ENCODE results near the gene FRAT1. TPM values are rescaled to one million over a fixed set of nuclear protein-coding genes. Genes with fewer than 3 reads are reported as not detected.

FRAT1 gene
- total and polyA plus RNA-seq, 2 donors (not counting 1 experiment from before 2014, with no cell fraction given), result 5.1 to 25.3 TPM

DNA sequence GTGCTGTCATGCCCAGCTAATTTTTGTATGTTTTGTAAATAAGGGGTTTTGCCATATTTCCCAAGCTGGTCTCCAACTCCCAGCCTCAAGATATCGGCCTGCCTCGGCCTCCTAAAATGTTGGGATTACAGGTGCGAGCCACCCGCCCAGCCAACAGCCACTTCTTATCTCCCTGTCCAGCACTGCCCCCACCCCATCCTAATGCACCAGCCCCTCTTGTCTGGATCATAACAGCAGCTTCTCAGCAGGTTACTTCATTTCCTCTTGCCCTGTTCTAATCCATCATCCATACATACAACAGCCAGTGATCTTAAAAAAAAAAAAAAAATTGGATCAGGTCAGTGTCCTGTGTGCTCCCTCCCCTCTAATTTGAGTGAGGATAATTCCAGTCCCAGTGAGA is 28.2 kb downstream of the FRAT1 start:
- CTCF ChIA-PET, result interaction anchor here (1.2 to 1.5 kb wide), 2 partner anchors 11 to 68 kb away, joined by 3 read pairs; no protein-coding TSS in a partner anchor
- H3K79me2 ChIP-seq (ENCODE audit: control insufficient read depth, insufficient read depth, low read length), result no peaks in the 10 kb centered on the region
- intact Hi-C loops (cut with micrococcal nuclease), result no loop called here
- Mint-ChIP-seq H3K4me3 (no peak overlapping the region), H3K27me3 (no peaks in the 10 kb centered on the region), H3K27ac (no peak overlapping the region), H3K4me1 (no peaks in the 10 kb centered on the region), H3K9me3 (ENCODE audit: insufficient read depth) (no peaks in the 10 kb centered on the region)
- H3K4me2 ChIP-seq (replicated peaks; ENCODE audit: low read depth, low read length, poor library complexity, severe bottlenecking), result no peak overlapping the region
- no peak for ATAC-seq (ENCODE audit: low read depth)
- no peaks in the 10 kb centered on the region for H4K20me1 ChIP-seq (ENCODE audit: control insufficient read depth, insufficient read depth, low read length, poor library complexity, severe bottlenecking)
- H3K9me3 ChIP-seq (ENCODE audit: control extremely low read depth in 1 of 3, control insufficient read depth in 2 of 3, insufficient read depth in 1 of 3, low read length in 2 of 3), result no peaks in the 10 kb centered on the region
- DNase-seq, result no peak
- H3K4me3 ChIP-seq (ENCODE audit: control extremely low read depth in 1 of 5, extremely low read depth in 1 of 5, insufficient read depth in 1 of 5, low read depth in 2 of 5, low read length in 4 of 5), result no peak overlapping the region
- POLR2A ChIA-PET, result no interaction called here
- H3K36me3 ChIP-seq (replicated peaks in 1 of 2; ENCODE audit: control extremely low read depth in 1 of 2, control insufficient read depth in 1 of 2, extremely low read depth in 1 of 2, insufficient read depth in 2 of 2, low read length in 1 of 2), result no peaks in the 10 kb centered on the region
- H3K27ac ChIP-seq (ENCODE audit: low read length in 2 of 2), result no peak overlapping the region
- no peak overlapping the region for H3K9ac ChIP-seq (ENCODE audit: low read length)
- H3K27me3 ChIP-seq (replicated peaks in 1 of 4; ENCODE audit: control extremely low read depth in 1 of 4, control insufficient read depth in 3 of 4, insufficient read depth in 4 of 4, low read length in 3 of 4), result no peaks in the 10 kb centered on the region
- no peak overlapping the region for H2AFZ ChIP-seq (ENCODE audit: insufficient read depth, low read depth, low read length, poor library complexity, severe bottlenecking)
- WGBS (ENCODE audit: insufficient coverage), result 100% methylated on average over 4 of the region's 4 CpGs
- TF ChIP-seq EZH2 (IDR thresholded peaks at IDR 0.05; ENCODE audit: borderline replicate concordance, insufficient read depth, low read depth, low read length, poor library complexity, severe bottlenecking), result no peak
- TF ChIP-seq, protein P1, sequence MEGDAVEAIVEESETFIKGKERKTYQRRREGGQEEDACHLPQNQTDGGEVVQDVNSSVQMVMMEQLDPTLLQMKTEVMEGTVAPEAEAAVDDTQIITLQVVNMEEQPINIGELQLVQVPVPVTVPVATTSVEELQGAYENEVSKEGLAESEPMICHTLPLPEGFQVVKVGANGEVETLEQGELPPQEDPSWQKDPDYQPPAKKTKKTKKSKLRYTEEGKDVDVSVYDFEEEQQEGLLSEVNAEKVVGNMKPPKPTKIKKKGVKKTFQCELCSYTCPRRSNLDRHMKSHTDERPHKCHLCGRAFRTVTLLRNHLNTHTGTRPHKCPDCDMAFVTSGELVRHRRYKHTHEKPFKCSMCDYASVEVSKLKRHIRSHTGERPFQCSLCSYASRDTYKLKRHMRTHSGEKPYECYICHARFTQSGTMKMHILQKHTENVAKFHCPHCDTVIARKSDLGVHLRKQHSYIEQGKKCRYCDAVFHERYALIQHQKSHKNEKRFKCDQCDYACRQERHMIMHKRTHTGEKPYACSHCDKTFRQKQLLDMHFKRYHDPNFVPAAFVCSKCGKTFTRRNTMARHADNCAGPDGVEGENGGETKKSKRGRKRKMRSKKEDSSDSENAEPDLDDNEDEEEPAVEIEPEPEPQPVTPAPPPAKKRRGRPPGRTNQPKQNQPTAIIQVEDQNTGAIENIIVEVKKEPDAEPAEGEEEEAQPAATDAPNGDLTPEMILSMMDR (IDR thresholded peaks at IDR 0.05), result no peak
- no peaks in the 10 kb centered on the region for H3K4me1 ChIP-seq (ENCODE audit: control insufficient read depth in 2 of 2, insufficient read depth in 2 of 2, low read length in 2 of 2)

DNA sequence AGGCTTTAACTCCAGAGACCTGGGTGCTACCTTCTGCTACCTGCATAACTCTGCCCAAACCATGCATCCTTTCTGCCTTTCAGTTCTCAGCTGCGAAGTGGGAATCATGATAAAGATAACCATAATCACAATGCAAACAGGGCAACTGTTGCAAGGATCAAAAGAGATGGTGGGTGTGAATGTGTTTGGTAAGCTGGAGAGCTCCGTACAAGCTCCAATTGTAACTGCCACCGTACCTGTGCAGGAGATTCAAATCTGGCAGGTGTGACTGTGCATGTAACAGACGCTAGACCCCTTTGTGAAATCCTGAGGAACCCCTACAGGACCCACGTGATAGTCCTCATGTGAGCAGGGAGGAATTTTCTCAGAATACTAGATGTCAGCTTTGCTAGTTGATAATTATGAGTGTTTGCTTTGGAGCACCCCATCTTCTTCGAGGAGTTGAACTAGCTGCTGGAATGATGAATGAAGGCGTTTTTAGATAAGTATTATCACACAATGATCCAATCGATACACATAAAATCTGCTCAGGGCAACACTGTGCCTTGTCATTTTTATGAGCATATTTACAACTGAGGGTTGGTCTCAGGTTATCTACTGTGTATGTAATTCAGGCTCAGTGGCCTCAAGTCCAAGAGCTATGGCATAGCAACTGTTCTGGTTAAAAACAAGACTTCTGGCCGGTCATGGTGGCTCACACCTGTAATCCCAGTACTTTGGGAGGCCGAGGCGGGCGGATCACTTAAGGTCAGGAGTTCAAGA is 30.9 kb downstream of the FRAT1 start:
- Mint-ChIP-seq H3K4me3 (no peak overlapping the region), H3K4me1 (no peaks in the 10 kb centered on the region), H3K27ac (no peak overlapping the region), H3K9me3 (ENCODE audit: insufficient read depth) (no peaks in the 10 kb centered on the region), H3K27me3 (no peaks in the 10 kb centered on the region)
- H3K27ac ChIP-seq (ENCODE audit: low read length in 2 of 2), result no peak overlapping the region
- no peak overlapping the region for H3K4me2 ChIP-seq (replicated peaks; ENCODE audit: low read depth, low read length, poor library complexity, severe bottlenecking)
- no peaks in the 10 kb centered on the region for H3K27me3 ChIP-seq (replicated peaks in 1 of 4; ENCODE audit: control extremely low read depth in 1 of 4, control insufficient read depth in 3 of 4, insufficient read depth in 4 of 4, low read length in 3 of 4)
- no peaks in the 10 kb centered on the region for H3K79me2 ChIP-seq (ENCODE audit: control insufficient read depth, insufficient read depth, low read length)
- DNase-seq (no peak), ATAC-seq (ENCODE audit: low read depth) (no peak)
- H2AFZ ChIP-seq (ENCODE audit: insufficient read depth, low read depth, low read length, poor library complexity, severe bottlenecking), result no peak overlapping the region
- intact Hi-C loops (cut with micrococcal nuclease), result no loop called here
- ChIA-PET CTCF (no interaction called here), POLR2A (interaction anchor here (0.7 kb wide), 1 partner anchor 58 kb away, joined by 3 read pairs; no protein-coding TSS in a partner anchor)
- no peak overlapping the region for H3K9ac ChIP-seq (ENCODE audit: low read length)
- H3K9me3 ChIP-seq (ENCODE audit: control extremely low read depth in 1 of 3, control insufficient read depth in 2 of 3, insufficient read depth in 1 of 3, low read length in 2 of 3), result no peaks in the 10 kb centered on the region
- H4K20me1 ChIP-seq (ENCODE audit: control insufficient read depth, insufficient read depth, low read length, poor library complexity, severe bottlenecking), result no peaks in the 10 kb centered on the region
- 100% methylated on average over 4 of the region's 12 CpGs for WGBS (ENCODE audit: insufficient coverage)
- H3K4me3 ChIP-seq (ENCODE audit: control extremely low read depth in 1 of 5, extremely low read depth in 1 of 5, insufficient read depth in 1 of 5, low read depth in 2 of 5, low read length in 4 of 5), result no peak overlapping the region
- TF ChIP-seq, protein P1 (IDR thresholded peaks at IDR 0.05), result no peak
- TF ChIP-seq EZH2 (IDR thresholded peaks at IDR 0.05; ENCODE audit: borderline replicate concordance, insufficient read depth, low read depth, low read length, poor library complexity, severe bottlenecking), result no peak
- no peaks in the 10 kb centered on the region for H3K36me3 ChIP-seq (replicated peaks in 1 of 2; ENCODE audit: control extremely low read depth in 1 of 2, control insufficient read depth in 1 of 2, extremely low read depth in 1 of 2, insufficient read depth in 2 of 2, low read length in 1 of 2)
- no peaks in the 10 kb centered on the region for H3K4me1 ChIP-seq (ENCODE audit: control insufficient read depth in 2 of 2, insufficient read depth in 2 of 2, low read length in 2 of 2)
